HG02973 (cell line): ENCODE data around the gene SDK1.

Source experiments
- ATAC-seq: cut with Tn5 transposase; IDR thresholded peaks from one replicate; pipeline ENCODE4 v1.9.1; 2021; ENCODE audit warnings: moderate library complexity; ENCODE audit not compliant: unreplicated experiment

The SDK1 gene

GRCh38 chr7:4181446-4181845 is 880.4 kb downstream of the SDK1 start:
- no peak for ATAC-seq

GRCh38 chr7:4182605-4183300 is 881.7 kb downstream of the SDK1 start:
- no peak for ATAC-seq

GRCh38 chr7:4184653-4185052 is 883.6 kb downstream of the SDK1 start:
- ATAC-seq, result no peak

- no peak for ATAC-seq
Measured at GRCh38 chr7:4185136-4185535, 884.1 kb downstream of the SDK1 start.

- ATAC-seq, result no peak
Measured at GRCh38 chr7:4185721-4186512, 884.9 kb downstream of the SDK1 start.

GRCh38 chr7:4186513-4186780 is 885.4 kb downstream of the SDK1 start:
- ATAC-seq, result no peak

GRCh38 chr7:4188651-4189050 is 887.6 kb downstream of the SDK1 start:
- ATAC-seq, result no peak

- no peak for ATAC-seq
Measured at GRCh38 chr7:4189131-4189570, 888.1 kb downstream of the SDK1 start.

- ATAC-seq, result no peak
Measured at GRCh38 chr7:4190010-4190981, 889.2 kb downstream of the SDK1 start.

GRCh38 chr7:4191046-4191445 is 890.0 kb downstream of the SDK1 start:
- no peak for ATAC-seq

GRCh38 chr7:4191525-4191924 is 890.5 kb downstream of the SDK1 start:
- ATAC-seq, result no peak

- no peak for ATAC-seq
Measured at GRCh38 chr7:4195660-4196059, 894.6 kb downstream of the SDK1 start.

GRCh38 chr7:4196121-4196819 is 895.2 kb downstream of the SDK1 start:
- ATAC-seq, result no peak

GRCh38 chr7:4198301-4198700 is 897.2 kb downstream of the SDK1 start:
- ATAC-seq, result no peak

- ATAC-seq, result no peak
Measured at GRCh38 chr7:4200546-4201094, 899.6 kb downstream of the SDK1 start.

GRCh38 chr7:4201566-4201965 is 900.5 kb downstream of the SDK1 start:
- no peak for ATAC-seq

- ATAC-seq, result no peak
Measured at GRCh38 chr7:4202154-4202736, 901.2 kb downstream of the SDK1 start.

GRCh38 chr7:4202954-4203353 is 901.9 kb downstream of the SDK1 start:
- ATAC-seq, result no peak

- no peak for ATAC-seq
Measured at GRCh38 chr7:4203626-4204512, 902.8 kb downstream of the SDK1 start.
